CD4-positive, alpha-beta T cell treated with Interleukin-15 for 1 hour (primary cell): ENCODE measurements around the gene NLRP10.

Experiments
- DNase-seq: peaks from one replicate; pipeline ENCODE4 v3.0.0-alpha.2; 2020

Gene NLRP10

DNA sequence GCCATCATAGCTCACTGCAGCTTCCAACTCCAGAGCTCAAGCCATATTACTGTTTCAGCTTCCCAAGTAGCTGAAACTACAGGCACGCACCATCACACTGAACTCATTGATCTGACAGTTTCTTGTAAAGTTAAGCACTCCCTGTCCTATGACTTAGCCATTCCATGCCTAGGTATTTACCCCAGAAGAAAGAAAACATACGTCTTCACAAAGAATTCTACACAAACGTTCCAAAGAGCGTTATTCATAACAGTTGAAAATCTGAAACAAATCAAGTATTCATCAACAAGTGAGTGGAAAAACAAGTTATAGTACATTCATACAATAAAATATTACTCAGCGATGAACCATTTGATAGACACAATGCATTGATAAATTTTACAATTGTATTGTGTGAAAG lies 7.8 kb upstream of the NLRP10 start:
- DNase-seq = no peak

DNA sequence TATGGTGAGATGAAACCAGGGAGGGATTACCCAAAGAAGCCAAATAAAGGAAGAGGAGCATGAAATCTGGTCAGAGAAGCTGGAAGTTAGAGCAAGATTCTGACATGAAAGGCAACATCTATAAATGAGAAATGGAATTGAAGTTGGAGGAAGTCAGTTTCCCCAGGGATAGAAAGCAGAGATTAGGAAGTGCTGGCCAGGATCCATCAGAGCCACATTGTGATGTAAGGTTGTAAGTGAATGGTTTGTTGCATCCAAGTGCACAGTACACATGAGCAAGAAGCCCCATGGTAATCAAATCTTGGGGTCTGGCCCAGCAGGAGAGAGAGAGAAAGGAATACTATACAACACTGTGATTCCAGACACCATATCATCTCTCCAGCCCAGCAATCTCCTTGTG lies 6.6 kb upstream of the NLRP10 start:
- no peak for DNase-seq

DNA sequence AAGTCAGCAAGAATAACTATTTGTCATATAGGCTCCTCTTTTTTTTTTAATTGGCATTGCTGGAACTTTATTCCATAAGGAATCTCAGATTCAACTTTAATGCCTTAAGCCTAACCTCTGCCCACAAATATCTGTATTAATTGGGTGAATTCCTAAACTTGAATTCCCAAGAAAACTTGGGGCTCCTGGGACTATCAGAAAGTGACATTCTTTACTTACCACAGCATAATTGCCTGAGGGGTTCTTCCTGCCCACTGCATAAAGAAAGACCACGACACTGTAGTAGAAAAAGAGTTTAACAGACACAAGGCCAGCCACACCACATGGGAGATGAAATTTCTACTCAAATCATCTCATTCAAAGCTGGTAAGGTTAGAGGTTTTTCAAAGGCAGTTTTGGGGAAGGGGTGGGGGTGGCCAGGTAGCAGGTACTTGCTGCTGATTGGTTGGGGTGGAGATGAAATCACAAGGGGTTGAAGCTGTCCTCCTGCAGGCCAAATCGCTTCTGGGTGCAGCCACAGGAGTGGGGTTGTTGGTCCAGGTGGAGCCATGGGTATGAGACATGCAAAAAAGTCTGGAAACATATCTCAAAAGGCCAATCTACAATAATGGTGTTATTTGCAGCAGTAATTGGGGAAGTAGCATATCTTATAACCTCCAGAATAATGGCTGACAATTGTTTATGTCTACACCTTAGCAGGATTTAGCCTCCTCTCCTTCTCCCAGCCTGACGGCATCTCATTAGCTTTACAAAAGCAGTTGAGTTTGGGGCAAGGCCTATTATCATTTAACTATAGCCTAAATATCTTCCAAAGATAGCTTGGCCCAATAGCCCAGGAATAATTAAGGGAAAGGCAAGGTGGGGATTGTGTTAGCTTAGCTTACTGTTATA lies 4.8 kb upstream of the NLRP10 start:
- DNase-seq = no peak

DNA sequence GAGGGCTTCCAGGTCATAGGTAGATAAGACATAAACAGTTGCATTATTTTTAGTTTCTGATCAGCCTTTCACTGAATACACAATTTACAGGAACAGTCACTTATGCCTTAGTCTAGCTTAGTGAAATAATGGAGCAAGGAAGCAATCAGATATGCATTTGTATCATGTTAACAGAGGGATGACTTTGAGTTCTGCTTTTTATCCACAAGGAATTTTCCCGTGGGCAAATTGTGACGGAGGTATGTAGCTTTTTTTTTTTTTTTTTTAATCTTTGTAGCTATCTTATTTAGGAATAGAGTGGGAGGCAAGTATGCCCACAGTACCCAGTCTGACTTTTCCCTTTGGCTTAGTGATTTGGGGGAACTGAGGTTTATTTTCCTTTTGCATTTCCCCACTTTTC lies 3.4 kb upstream of the NLRP10 start:
- DNase-seq = no peak

DNA sequence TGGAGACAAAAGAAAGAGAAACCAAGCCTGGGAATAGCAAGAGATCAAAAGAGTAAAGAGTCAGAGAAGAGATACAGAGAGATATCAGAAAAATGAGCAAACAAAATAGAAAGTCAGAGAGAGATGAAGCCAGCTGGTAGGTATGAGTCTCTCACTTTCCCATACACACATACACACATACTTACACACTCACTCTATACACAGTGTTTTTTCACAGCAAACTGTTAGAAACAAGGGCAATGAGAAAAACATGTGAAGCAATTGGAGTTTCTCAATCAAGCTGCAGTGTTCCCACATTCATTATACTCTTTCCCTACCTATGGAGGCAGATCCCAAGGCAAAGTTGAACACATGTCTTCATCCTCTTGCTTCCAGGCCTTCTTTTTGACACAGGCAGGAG lies 2.6 kb upstream of the NLRP10 start:
- no peak for DNase-seq

DNA sequence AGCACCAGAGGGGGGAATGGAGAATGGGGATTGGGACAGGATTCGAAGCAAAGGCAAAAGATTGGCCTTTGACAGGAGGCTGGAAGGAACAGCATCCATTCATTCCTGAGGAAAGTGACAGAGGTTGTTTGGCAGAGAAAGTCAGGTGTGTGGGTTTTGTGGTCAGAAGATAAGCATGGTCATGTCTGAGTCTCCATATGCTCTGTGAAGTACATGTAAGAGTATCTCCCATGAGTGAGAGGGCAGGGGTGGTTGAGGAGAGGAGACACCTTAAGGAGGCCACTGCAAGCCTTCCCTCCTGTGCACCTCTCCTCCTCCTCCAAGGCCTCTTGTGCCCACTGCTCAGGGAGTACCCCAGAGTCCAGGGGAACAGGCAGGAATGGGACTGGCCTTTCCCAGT lies 1.9 kb upstream of the NLRP10 start:
- no peak for DNase-seq

DNA sequence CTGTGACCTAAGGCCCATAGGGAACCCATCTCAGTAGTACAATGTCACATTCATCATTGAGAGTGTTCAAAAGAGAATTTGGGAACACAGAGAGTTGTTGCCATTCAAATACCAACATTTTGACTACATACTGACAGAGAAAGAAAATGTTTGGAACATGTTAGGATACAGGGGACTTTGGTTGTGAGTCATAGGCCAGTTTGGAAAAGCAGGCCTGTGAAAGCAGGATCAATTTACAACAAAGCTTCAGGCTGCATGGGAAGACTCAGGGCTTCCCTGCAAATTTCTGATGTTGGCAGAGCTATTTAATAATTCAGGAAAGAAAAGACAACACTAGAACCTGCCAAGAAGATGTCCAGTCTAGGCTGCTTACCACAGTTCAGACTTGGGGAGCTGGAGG lies 374 bp downstream of the NLRP10 start:
- DNase-seq = no peak

DNA sequence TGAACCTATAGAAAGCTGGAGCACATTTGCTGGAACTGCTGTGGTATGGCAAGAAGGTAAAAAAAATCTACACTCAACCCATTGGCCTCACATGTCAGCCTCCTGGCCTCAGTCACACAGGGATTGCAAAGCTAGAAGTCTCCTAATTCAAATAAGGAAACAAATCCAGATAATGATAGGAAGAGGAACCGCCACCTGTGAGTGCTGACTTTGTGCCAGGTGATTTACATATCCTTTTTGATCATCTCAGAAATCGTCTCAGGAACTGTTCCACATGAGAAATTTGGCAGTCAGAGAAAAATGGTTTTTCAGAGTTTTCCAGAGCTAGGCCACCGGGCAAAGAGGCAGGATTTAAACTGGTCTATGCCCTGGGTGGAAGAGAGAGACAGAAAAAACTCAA lies 986 bp downstream of the NLRP10 start:
- no peak for DNase-seq

DNA sequence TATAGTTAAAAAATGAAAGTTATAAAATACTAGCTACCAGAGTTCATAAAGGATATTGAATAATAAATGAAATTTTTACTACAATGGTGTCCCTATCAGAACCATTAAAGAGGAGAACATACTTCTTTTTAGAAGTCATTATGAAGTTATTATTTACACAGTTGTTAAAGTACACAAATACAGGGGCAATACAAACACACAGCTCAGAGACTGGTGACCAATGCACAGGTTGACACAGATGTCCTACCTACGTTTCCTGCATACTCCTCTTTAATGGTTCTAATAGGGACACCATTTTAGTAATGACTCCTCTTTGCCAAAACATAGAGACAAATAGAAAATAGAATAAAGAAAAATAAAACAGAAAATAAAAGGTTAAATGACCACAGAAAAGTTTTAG lies 10.1 kb downstream of the NLRP10 start:
- no peak for DNase-seq

DNA sequence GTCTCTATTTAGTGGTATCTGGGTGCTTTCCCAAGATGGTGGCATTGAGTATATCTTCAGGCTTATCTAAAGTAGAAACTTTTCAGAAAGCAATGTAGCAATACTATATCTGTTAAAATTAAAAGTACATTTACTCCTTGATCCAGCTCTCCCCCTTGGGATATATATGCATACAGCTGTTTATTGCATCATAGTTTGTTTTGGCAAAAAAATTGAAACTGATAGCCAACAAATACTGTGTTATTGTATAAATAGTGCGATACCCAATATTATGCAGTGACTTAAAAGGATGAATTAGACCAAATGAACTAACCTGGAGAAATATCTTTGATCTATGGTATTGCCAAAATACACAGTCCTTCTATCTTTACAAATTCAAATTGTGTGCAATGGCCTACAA lies 15.3 kb downstream of the NLRP10 start:
- no peak for DNase-seq

DNA sequence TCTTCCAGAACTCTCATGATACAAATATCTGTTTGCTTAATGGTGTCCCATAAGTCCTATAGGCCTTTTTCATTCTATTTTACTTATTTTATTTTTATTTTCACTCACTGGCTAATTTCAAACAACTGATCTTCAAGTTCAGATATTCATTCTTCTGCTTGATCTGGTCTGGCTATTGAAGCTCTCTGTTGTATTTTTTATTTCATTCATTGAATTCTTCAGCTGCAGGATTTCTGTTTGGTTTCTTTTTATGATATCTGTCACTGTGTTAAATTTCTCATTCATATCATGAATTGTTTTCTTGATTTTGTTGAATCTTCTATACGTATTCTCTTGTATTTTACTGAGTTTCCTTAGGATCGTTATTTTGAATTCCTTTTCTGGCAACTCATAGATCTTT lies 21.1 kb downstream of the NLRP10 start:
- no peak for DNase-seq

DNA sequence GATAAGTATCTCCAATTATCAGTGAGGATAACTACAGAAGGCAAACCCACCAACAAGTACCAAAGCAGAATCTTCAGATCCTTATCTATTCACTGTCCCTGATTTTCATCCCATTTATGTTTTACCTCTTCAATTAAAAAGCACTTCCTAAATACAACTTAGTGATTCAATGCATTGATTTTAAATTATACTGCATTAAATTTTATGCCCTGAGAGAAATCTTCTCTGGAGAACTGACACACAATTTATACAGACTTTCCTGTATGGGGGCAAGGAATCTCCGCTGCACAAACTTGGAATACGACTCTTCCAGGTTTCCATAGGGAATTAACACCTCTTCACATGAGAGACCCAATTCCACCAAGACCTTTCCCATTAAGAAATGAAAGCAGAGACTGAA lies 23.6 kb downstream of the NLRP10 start, which contains the start of gene OR10A3:
Gene OR10A3, minus strand, starts transcription at position 101 of the 400 bp plus-strand sequence. CDS start 2,188 bp downstream, outside the sequence.
- no peak for DNase-seq

DNA sequence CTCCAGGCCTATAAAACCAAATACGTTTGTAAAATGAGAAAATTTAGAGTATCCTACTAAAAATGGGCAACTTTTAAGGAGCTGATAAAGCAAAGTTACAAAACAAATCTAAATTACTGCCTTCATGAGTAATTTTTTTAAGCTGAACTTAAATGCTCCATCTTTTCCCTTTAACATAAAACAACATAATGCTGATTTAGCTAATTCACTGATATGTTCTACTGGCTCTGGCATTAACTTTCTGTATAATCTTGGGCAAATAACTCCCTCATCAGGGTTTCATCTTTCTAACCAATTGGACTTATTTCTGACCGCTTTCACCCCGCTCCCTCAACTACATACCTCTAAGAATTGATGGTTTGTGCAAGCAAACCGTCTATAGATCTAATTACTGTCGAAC lies 24.1 kb downstream of the NLRP10 start:
- no peak for DNase-seq

DNA sequence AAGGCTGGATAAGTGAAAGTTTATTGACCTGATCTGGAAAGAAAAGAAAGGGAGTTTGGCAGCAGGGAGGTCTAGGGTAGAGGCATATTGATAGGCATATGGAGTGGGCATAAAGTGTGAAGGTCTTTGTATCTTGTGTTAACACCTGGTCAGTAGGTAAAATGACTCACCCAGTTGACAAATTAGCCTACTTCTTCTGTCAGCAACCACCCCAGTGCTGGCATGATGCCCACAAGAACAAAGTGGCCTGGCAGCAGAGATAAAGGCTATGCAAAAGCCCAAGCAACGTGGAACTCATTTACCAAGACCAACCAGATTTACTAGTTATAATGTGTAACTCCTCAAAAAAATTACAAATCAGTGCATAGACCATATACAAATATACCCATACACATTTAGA lies 28.6 kb downstream of the NLRP10 start:
- no peak for DNase-seq

DNA sequence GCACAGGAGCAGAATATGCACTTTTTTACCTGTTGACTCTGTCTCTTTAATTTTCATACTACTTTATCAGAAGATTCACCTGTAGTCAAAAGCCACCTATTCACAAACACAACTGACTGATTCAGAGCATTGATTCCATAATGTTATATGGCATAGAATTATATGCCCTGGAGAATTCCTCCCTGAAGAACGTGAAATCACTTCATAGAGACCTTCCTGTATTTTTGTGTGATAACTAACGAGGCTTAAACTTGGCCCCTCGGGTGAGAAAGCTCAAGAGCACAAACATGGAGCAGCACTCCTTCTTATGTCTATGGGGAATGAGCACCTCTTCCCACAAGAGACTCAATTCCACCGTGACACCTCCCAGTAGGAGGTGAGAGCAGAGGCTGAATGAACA lies 34.1 kb downstream of the NLRP10 start, which contains the start of gene OR10A6:
Gene OR10A6, minus strand, starts transcription at position 101 of the 400 bp plus-strand sequence. CDS start 2,606 bp downstream, outside the sequence.
- no peak for DNase-seq

DNA sequence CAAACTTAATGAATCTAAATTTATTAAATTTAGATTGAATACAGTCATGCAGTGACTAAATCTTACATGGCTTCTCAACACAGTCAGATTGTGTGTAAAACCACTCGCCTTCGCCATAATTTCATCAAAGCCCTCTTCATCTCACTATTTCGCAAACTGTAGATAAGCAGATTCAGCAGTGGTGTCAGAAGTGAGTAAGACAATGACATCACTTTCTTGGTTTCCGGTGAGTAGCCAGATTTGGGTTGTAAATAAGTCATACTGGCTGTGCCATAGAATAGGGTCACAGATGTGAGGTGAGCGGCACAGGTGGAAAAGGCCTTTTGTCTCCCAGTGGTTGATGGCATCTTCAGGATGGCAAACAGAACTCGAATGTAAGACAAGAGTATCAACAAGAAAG lies 37.6 kb downstream of the NLRP10 start:
- no peak for DNase-seq

DNA sequence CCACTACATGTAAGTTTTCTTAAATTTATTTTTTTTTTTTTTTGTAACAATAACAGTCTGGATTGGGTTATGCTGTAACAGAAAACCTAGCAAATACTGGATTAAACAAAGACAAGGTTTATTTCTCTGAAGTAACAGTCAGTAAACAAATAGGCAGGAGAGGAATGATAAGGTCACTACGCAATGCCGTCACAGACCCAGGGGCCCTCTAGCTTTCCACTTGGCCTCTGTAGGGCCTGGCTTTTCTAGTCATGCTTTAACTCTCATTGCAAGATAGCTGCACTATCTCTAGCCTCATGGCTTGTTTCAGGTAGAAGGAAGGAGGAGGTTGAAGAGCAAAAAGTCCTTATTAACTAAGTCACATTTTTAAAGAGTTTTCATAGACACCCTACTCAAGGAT lies 40.7 kb downstream of the NLRP10 start:
- no peak for DNase-seq

DNA sequence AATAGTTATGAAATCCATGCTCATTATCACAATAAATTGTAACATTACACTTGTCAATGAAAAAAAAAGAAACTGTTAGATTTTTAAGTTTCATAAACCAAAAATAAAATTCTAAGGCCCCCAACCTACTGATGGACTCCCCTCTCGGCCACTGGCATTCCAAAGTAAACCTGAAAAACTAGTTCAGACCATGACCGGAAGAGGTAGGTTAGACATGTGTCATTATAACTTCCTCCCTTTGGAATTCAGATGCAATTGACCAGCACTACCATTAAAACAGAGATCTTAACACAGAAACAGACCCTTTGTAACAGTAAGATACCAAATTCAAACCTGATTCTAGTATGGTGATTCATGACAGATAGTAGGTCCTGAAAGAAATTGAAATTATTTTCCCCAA lies 47.1 kb downstream of the NLRP10 start:
- no peak for DNase-seq
